LNCaP clone FGC (cell line): Measurements from ENCODE around the gene TRMT1.
A peak's percentile ranks its signal among the peaks of the same experiment; 100 is the strongest.
"Not testable (repeated sequence)": the region's sequence is repeated elsewhere in the genome, so short reads cannot be mapped to it uniquely, and the experiment has no call there.

Experiments
- DNase-seq: peaks from one replicate; pipeline ENCODE4 v3.0.0-alpha.2; 2011; ENCODE audit warnings: low read depth
- H3K4me3 ChIP-seq: 2 replicates; pipeline ENCODE4 v1.5.1; 2011; ENCODE audit warnings: mild to moderate bottlenecking, low read depth, low read length, control low read depth
- TF ChIP-seq, protein P1 (sequence below): IDR thresholded peaks from 2 replicates; pipeline ENCODE4 v1.5.1; 2012; ENCODE audit warnings: mild to moderate bottlenecking; ENCODE audit not compliant: control insufficient read depth, insufficient read depth; ENCODE audit errors: extremely low read depth

TRMT1 gene

DNA sequence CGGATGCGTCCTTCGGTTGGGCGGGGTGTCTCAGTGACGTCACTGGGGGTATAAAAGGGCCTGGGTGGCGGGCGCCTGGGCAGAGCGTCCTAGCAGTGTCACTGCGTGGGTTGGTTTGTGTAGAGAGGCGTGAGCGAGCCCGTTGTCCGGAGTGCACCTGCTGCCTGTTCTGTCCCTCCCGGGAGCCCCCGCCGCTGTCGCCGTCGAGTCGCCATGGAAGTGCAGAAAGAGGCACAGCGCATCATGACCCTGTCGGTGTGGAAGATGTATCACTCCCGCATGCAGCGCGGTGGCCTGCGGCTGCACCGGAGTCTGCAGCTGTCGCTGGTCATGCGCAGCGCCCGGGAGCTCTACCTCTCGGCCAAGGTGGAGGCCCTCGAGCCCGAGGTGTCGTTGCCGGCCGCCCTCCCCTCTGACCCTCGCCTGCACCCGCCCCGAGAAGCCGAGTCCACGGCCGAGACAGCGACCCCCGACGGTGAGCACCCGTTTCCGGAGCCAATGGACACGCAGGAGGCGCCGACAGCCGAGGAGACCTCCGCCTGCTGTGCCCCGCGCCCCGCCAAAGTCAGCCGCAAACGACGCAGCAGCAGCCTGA, 36.5 kb upstream of the TRMT1 start:
- TF ChIP-seq, protein P1, sequence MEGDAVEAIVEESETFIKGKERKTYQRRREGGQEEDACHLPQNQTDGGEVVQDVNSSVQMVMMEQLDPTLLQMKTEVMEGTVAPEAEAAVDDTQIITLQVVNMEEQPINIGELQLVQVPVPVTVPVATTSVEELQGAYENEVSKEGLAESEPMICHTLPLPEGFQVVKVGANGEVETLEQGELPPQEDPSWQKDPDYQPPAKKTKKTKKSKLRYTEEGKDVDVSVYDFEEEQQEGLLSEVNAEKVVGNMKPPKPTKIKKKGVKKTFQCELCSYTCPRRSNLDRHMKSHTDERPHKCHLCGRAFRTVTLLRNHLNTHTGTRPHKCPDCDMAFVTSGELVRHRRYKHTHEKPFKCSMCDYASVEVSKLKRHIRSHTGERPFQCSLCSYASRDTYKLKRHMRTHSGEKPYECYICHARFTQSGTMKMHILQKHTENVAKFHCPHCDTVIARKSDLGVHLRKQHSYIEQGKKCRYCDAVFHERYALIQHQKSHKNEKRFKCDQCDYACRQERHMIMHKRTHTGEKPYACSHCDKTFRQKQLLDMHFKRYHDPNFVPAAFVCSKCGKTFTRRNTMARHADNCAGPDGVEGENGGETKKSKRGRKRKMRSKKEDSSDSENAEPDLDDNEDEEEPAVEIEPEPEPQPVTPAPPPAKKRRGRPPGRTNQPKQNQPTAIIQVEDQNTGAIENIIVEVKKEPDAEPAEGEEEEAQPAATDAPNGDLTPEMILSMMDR = 0 out of 2 replicates have a peak, but pooled peaks have one; percentile 12
- DNase-seq = peak; percentile 67
- peak overlapping the region; percentile 84 for H3K4me3 ChIP-seq

DNA sequence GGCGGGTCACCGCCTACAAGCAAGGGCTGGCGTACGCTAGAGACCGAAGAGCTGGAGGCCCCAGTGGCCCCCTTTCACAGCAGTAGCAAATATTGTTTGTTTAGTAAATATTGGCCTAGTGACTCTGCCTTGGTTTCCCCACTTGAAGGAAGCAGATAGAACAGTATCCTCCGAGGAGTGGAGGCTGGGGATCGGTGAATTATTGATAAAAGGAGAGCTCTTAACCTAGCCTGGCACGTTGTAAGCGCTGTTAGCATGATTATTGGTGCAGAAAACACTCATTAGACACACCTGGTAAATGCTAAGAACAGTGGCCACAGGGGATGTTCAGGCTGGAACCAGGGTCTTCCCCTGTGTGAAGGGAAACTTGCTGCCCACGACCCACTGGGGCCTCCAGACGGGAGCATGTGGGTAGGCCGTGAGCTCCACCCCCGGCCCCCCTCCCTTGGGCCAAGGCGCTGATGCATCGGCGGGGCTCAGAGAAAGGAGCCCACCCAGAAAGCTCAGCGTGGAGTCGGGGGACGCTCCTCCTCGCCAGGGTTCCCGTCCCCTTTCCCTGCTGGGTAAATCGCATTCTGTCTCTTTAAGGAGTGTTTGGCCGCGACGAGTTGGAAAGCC, 35.9 kb upstream of the TRMT1 start:
- DNase-seq = no peak
- TF ChIP-seq, protein P1 = no peak
- H3K4me3 ChIP-seq = peak overlapping the region; percentile 84

DNA sequence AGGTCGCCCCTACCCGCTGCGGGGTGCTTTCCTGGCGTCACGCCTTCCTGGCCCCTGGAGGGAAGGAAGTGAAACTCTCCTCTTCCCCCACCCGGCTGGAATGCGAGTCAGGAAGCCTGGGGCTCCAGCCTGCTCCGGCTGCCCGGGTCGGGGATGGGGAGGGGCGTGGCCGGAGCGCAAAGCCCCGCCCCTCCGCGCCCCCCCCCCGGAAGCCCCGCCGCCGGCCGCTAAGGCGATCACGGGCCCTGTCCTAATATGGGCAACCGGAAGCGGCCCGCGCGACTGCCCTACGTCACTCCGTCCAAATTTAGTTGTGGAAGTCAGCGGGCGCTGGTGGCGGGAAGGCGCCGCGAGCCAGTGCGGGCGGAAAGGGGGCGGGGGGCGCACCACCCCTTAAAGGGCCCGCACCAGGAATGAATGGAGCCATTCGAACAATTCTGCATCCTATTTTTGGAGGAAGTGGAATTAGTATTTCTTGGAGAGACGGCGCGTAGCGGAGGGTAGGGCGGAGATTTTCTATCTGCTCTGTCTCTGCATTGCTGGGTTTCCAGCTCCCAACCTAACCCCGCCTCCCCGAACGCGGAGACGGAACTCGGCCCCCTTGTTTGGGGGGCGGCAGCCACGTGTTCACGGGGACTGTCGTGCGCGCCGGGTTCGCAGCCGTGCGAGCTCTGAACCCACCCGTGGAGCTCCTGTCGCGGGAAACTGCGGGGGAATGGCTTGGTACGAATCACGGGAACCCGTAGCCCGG, 35.2 kb upstream of the TRMT1 start:
- TF ChIP-seq, protein P1 = no peak
- peak overlapping the region; percentile 84 for H3K4me3 ChIP-seq
- DNase-seq = peak; percentile 86

DNA sequence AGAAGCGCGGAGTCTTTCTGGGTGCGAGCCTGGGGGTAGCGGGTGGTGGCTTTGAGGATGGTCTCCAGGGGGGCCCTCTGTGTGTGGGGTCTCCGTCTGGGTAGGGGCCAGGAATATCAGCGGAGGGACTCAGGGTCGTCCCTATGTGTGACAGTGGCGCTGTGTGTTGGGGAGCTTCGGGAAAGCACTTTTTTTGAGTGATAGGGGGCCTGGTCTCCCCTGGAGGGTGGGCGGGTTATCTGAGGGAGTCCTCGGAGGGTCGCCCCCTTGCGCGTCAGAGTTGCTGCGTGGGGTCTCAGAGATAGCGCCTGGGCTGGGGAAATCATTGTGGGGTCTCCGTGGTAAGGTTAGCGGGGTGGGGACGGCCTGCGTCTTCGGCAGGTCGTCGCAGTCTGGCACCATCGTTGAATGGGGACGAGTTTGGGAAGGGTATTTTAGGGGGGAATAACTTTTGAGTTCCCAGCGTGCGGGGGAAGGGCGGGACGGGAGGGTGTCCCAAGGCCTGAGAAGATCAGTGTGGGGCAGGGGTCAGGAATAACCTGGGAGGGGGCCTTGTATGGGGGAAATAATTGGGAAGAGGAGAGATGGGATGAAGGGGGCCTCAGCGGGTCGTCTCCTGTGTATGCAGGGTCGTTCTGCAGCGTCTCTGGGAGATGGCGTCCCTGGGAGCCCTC, 34.5 kb upstream of the TRMT1 start:
- DNase-seq = no peak
- H3K4me3 ChIP-seq = peak overlapping the region; percentile 84
- TF ChIP-seq, protein P1 = no peak

DNA sequence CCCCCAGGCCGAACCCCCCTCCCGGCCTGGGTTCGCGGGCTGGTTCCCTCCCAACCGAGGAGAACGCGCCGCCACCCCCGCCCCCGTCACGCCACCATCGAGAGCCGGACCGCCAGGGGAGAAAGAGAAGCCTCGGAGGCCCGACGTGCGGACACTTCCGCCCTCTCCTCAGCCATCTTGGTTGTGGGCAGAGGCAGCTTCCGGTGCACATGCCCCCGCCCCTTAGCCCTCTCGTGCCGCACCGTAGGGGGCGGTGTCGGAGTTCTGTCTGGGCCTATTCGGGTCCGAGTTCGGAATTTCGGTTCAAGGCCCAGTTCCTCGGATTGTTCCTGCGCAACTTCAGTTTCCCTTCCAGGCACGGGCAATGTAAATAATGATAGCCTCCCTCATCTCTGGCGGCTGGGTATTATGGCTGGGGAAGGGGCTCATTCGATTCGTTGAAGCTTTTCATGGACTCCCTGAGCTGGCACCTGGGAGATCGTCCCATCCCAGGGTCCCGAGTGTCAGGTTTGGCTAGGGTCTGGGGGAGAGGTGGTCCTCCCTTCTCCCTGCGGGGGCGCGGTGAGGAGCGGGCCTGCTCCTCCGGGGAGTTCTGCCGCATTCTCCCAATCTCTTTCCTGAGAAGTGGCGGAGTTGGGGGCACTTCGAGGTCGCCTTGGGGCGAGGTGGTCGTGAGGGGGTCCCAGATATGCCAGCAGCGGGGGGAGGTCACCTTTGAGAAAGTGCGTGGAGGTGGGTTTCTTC, 33.8 kb upstream of the TRMT1 start, which contains the start of the genes IER2 and STX10:
Gene IER2, plus strand, starts transcription at position 225 of the 744 bp plus-strand sequence. CDS start 2,776 bp downstream, outside the sequence.
Gene STX10, minus strand, starts transcription at position 189 of the 744 bp plus-strand sequence. CDS start 202 bp downstream, outside the sequence.
- DNase-seq = peak; percentile 91
- H3K4me3 ChIP-seq = peak within 1 kb of the TSS; percentile 84
- TF ChIP-seq, protein P1 = peak; percentile 42

DNA sequence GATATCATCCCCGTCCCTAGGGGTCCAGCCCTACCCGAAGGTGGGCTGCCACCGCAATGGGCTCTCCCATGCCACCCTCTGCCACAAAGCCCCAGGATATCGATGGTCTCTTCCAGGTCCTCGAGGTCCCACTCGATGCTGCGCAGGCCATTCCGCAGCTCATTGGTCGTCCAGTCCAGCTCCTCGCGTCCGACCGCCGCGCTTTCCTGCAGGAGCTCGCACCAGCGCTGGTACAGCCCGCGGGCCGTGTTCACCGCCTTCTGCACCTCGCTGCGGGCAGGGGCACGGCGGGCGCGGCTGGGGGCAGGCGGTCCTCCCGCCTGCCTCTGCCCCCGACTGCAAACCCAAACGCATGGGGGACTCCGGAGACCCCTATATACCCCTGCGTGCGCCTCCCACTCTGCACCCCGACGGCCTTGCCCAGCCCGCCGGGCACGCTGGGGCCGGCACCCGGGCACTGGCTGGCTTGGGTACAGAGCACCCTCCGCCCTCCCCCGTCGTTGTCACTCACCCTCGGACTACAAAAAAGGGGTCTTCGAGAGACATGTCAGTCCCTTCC, 33.2 kb upstream of the TRMT1 start:
- DNase-seq = no peak
- H3K4me3 ChIP-seq = peak overlapping the region; percentile 84
- TF ChIP-seq, protein P1 = no peak

DNA sequence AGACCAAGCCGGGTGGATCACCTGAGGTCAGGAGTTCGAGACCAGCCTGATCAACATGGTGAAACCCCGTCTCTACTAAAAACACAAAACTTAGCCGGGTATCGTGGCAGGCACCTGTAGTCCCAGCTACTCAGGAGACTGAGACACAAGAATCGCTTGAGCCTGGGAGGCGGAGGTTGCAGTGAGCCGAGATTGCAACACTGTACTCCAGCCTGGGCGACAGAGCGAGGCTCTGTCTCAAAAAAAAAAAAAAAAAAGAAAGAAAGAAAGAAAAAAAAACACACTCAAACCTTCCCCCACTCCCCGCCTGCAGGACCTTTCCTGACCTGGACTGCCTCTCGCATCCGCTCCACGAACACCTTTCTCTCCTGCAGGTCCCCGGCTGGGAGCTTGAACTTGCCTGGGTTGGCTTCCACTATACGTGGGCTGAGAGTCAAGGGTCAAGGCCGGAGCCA, 32.7 kb upstream of the TRMT1 start:
- peak overlapping the region; percentile 84 for H3K4me3 ChIP-seq
- not testable (repeated sequence) for DNase-seq
